Measurements from ENCODE around the gene SLC2A8. TPM values are rescaled to one million over a fixed set of nuclear protein-coding genes. Genes with fewer than 3 reads are reported as not detected.

Gene SLC2A8
- total and polyA plus RNA-seq, 2 donors (not counting 1 experiment from before 2014, with no cell fraction given): 8.3 to 14.2 TPM

DNA sequence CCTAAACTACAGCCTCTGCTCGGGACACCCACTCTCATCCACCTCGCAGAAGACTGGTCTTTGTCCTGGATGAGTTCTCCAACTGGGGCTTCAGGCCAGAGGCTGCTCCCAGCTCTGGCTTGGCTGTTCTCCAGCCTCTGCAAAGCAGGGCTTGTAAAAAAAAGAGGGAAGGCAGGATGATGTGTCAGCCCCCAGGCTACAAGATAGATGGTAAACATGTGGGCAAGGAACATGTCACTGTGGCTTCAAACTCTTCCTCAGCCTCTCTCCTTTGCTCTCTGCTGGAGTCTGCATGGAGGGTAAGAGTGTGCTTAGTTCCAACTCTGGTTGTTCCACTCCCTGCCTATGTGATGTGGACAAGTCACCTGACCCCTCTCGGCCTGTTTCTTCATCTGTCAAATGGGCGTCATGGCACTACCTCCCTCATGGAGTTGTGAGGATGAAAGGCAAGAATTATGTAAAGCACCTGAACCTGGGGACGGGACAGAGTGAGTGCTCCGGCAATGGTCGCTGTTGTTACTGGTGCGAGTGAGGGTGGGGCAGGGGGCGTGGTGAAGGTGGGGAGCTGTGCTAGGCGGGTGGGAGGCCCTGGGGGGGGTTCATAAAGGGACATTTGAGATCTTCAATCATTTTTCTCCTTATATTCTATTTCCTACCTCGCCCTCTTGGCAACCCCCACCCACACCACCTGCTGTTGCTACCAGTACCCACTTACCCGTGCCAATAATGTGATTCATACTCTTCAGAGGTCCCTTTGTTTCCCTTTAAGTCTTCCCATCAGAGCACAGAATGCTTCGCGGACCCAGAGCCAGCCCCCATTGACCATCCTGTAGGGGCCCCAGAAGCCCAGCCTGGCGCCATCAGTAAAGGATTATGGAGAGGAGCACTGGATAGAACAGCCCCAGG lies 20.4 kb downstream of the SLC2A8 start:
- no peaks in the 10 kb centered on the region for H4K20me1 ChIP-seq (ENCODE audit: control insufficient read depth, insufficient read depth, low read length, poor library complexity, severe bottlenecking)
- 93% methylated on average over 9 of the region's 15 CpGs for WGBS (ENCODE audit: insufficient coverage)
- H3K4me2 ChIP-seq (replicated peaks; ENCODE audit: low read depth, low read length, poor library complexity, severe bottlenecking): no peak overlapping the region
- no peak for ATAC-seq (ENCODE audit: low read depth)
- no peaks in the 10 kb centered on the region for H3K9me3 ChIP-seq (ENCODE audit: control extremely low read depth in 1 of 3, control insufficient read depth in 2 of 3, insufficient read depth in 1 of 3, low read length in 2 of 3)
- TF ChIP-seq EZH2 (IDR thresholded peaks at IDR 0.05; ENCODE audit: borderline replicate concordance, insufficient read depth, low read depth, low read length, poor library complexity, severe bottlenecking): no peak
- TF ChIP-seq, protein P1, sequence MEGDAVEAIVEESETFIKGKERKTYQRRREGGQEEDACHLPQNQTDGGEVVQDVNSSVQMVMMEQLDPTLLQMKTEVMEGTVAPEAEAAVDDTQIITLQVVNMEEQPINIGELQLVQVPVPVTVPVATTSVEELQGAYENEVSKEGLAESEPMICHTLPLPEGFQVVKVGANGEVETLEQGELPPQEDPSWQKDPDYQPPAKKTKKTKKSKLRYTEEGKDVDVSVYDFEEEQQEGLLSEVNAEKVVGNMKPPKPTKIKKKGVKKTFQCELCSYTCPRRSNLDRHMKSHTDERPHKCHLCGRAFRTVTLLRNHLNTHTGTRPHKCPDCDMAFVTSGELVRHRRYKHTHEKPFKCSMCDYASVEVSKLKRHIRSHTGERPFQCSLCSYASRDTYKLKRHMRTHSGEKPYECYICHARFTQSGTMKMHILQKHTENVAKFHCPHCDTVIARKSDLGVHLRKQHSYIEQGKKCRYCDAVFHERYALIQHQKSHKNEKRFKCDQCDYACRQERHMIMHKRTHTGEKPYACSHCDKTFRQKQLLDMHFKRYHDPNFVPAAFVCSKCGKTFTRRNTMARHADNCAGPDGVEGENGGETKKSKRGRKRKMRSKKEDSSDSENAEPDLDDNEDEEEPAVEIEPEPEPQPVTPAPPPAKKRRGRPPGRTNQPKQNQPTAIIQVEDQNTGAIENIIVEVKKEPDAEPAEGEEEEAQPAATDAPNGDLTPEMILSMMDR (IDR thresholded peaks at IDR 0.05): no peak
- H3K4me3 ChIP-seq (ENCODE audit: control extremely low read depth in 1 of 5, extremely low read depth in 1 of 5, insufficient read depth in 1 of 5, low read depth in 2 of 5, low read length in 4 of 5): no peak overlapping the region
- DNase-seq: no peak
- H3K36me3 ChIP-seq (replicated peaks in 1 of 2; ENCODE audit: control extremely low read depth in 1 of 2, control insufficient read depth in 1 of 2, extremely low read depth in 1 of 2, insufficient read depth in 2 of 2, low read length in 1 of 2): no peaks in the 10 kb centered on the region
- no peaks in the 10 kb centered on the region for H3K27me3 Mint-ChIP-seq
- no peak overlapping the region for H3K9ac ChIP-seq (ENCODE audit: low read length)
- ChIA-PET POLR2A (no interaction called here), CTCF (interaction anchor here (1.1 to 1.6 kb wide), 3 partner anchors 21 to 203 kb away, joined by 5 to 8 read pairs (median 7); partner anchors contain the start of gene SLC2A8)
- H3K27ac ChIP-seq (ENCODE audit: low read length in 2 of 2): no peak overlapping the region
- no peak overlapping the region for H3K27ac Mint-ChIP-seq
- peaks cover 0 to 5% of the 10 kb centered on the region in 2 donors for H3K4me1 ChIP-seq (ENCODE audit: control insufficient read depth in 2 of 2, insufficient read depth in 2 of 2, low read length in 2 of 2)
- H2AFZ ChIP-seq (ENCODE audit: insufficient read depth, low read depth, low read length, poor library complexity, severe bottlenecking): no peak overlapping the region
- no peaks in the 10 kb centered on the region for H3K27me3 ChIP-seq (replicated peaks in 1 of 4; ENCODE audit: control extremely low read depth in 1 of 4, control insufficient read depth in 3 of 4, insufficient read depth in 4 of 4, low read length in 3 of 4)
- intact Hi-C loops (cut with micrococcal nuclease): no loop called here
- peaks cover 6% of the 10 kb centered on the region for H3K79me2 ChIP-seq (ENCODE audit: control insufficient read depth, insufficient read depth, low read length)
- peak overlapping the region; percentile 15 for H3K4me3 Mint-ChIP-seq
- no peaks in the 10 kb centered on the region for H3K9me3 Mint-ChIP-seq (ENCODE audit: insufficient read depth)
- peaks cover 5% of the 10 kb centered on the region for H3K4me1 Mint-ChIP-seq

DNA sequence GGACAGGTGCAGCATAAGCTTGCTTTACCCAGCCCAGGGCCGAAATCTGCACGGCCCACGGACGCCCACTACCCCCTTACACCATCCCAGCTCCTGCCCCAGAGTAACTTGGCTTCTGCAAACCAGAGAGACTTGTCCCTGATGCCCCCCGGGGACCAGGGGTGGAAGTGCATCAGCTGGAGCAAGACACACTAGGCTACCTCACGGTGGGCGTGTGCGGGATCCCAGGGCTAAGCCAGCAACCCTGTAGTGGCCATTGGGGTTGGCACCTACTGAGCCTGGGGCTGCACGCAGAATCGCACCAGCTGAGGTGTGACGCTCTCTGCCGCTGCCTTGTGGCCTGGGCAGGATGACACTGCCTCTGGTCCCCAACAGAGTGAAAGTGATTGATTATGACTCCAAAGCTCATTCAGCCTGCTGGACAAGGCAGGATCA lies 21.1 kb downstream of the SLC2A8 start:
- no peak overlapping the region for H3K4me2 ChIP-seq (replicated peaks; ENCODE audit: low read depth, low read length, poor library complexity, severe bottlenecking)
- no peaks in the 10 kb centered on the region for H3K36me3 ChIP-seq (replicated peaks in 1 of 2; ENCODE audit: control extremely low read depth in 1 of 2, control insufficient read depth in 1 of 2, extremely low read depth in 1 of 2, insufficient read depth in 2 of 2, low read length in 1 of 2)
- ChIA-PET POLR2A (interaction anchor here (0.7 kb wide), 1 partner anchor 9 kb away, joined by 3 read pairs; no protein-coding TSS in a partner anchor), CTCF (interaction anchor here (1.1 to 1.5 kb wide), 2 partner anchors 21 to 203 kb away, joined by 7 to 8 read pairs; partner anchors contain the start of gene SLC2A8)
- WGBS (ENCODE audit: insufficient coverage): 76% methylated on average over 12 of the region's 12 CpGs
- H3K9me3 Mint-ChIP-seq (ENCODE audit: insufficient read depth): no peaks in the 10 kb centered on the region
- peak overlapping the region; percentile 15 for H3K4me3 Mint-ChIP-seq
- H3K27me3 Mint-ChIP-seq: no peaks in the 10 kb centered on the region
- no peak overlapping the region for H3K27ac Mint-ChIP-seq
- no peaks in the 10 kb centered on the region for H3K9me3 ChIP-seq (ENCODE audit: control extremely low read depth in 1 of 3, control insufficient read depth in 2 of 3, insufficient read depth in 1 of 3, low read length in 2 of 3)
- intact Hi-C loops (cut with micrococcal nuclease): no loop called here
- H3K4me3 ChIP-seq (ENCODE audit: control extremely low read depth in 1 of 5, extremely low read depth in 1 of 5, insufficient read depth in 1 of 5, low read depth in 2 of 5, low read length in 4 of 5): no peak overlapping the region
- no peak for TF ChIP-seq EZH2 (IDR thresholded peaks at IDR 0.05; ENCODE audit: borderline replicate concordance, insufficient read depth, low read depth, low read length, poor library complexity, severe bottlenecking)
- TF ChIP-seq, protein P1 (IDR thresholded peaks at IDR 0.05): peak; percentile 22
- peaks cover 8% of the 10 kb centered on the region for H3K4me1 Mint-ChIP-seq
- H3K4me1 ChIP-seq (ENCODE audit: control insufficient read depth in 2 of 2, insufficient read depth in 2 of 2, low read length in 2 of 2): peaks cover 6 to 10% of the 10 kb centered on the region in 2 donors
- peaks cover 13% of the 10 kb centered on the region for H3K79me2 ChIP-seq (ENCODE audit: control insufficient read depth, insufficient read depth, low read length)
- no peak overlapping the region for H2AFZ ChIP-seq (ENCODE audit: insufficient read depth, low read depth, low read length, poor library complexity, severe bottlenecking)
- no peaks in the 10 kb centered on the region for H4K20me1 ChIP-seq (ENCODE audit: control insufficient read depth, insufficient read depth, low read length, poor library complexity, severe bottlenecking)
- H3K27ac ChIP-seq (ENCODE audit: low read length in 2 of 2): no peak overlapping the region
- H3K27me3 ChIP-seq (replicated peaks in 1 of 4; ENCODE audit: control extremely low read depth in 1 of 4, control insufficient read depth in 3 of 4, insufficient read depth in 4 of 4, low read length in 3 of 4): no peaks in the 10 kb centered on the region
- DNase-seq (peak; percentile 43), ATAC-seq (ENCODE audit: low read depth) (no peak)
- H3K9ac ChIP-seq (ENCODE audit: low read length): no peak overlapping the region
